RWPE1 (cell line): ENCODE data around the gene MCF2L.

ENCODE experiments used
- CTCF ChIA-PET: fragments of 350-600 bp; sonication (Branson Sonifier 250); formaldehyde crosslinking; extraction: SDS; loops from one replicate; lab custom pipeline; 2021; lab: Yijun Ruan, JAX
- POLR2A ChIA-PET: fragments of 400-600 bp; formaldehyde crosslinking; extraction: SDS; loops from one replicate; lab custom pipeline; 2020; ENCODE audit warnings: antibody characterized with exemption; ENCODE audit not compliant: low non-redundant PET; lab: Yijun Ruan, JAX
- DNase-seq: peaks from one replicate; pipeline ENCODE4 v3.0.0; 2012; ENCODE audit warnings: low spot score
- H3K27ac ChIP-seq: fragments of 450-650 bp; 2 replicates; pipeline ENCODE4 v1.5.1; 2017
- TF ChIP-seq, protein P1 (sequence below): fragments of 450-650 bp; conservative IDR thresholded peaks from 2 replicates; pipeline ENCODE4 v1.5.1; 2017; ENCODE audit warnings: low read depth, mild to moderate bottlenecking

MCF2L gene

DNA sequence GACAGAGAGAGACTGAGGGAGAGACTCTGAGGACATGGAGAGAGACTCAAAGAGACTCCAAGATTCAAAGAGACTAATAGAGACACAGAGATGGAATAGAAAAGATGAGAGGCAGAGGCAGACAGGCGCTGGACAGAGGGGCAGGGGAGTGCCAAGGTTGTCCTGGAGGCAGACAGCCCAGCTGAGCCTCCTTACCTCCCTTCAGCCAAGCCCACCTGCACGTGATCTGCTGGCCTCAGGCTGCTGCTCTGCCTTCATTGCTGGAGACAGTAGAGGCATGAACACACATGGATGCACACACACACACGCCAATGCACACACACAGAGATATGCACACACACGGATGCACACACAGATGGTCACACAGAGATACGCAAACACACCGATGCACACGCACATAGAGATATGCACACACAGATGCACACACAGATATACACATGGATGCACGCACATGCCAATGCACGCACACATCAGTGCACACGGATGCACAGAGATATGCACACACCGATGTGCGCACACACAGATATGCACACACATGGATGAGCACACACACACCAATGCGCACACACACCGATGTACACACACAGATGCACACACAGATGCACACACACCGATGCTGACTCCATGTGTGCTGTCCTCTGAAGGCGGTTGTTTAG lies 150.3 kb downstream of the MCF2L start:
- ChIA-PET POLR2A (no interaction called here), CTCF (interaction anchor here (0.7 kb wide), 1 partner anchor 83 kb away, joined by 3 read pairs; no protein-coding TSS in a partner anchor)
- no peak for DNase-seq
- H3K27ac ChIP-seq: no peak overlapping the region
- TF ChIP-seq, protein P1, sequence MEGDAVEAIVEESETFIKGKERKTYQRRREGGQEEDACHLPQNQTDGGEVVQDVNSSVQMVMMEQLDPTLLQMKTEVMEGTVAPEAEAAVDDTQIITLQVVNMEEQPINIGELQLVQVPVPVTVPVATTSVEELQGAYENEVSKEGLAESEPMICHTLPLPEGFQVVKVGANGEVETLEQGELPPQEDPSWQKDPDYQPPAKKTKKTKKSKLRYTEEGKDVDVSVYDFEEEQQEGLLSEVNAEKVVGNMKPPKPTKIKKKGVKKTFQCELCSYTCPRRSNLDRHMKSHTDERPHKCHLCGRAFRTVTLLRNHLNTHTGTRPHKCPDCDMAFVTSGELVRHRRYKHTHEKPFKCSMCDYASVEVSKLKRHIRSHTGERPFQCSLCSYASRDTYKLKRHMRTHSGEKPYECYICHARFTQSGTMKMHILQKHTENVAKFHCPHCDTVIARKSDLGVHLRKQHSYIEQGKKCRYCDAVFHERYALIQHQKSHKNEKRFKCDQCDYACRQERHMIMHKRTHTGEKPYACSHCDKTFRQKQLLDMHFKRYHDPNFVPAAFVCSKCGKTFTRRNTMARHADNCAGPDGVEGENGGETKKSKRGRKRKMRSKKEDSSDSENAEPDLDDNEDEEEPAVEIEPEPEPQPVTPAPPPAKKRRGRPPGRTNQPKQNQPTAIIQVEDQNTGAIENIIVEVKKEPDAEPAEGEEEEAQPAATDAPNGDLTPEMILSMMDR: no peak

GRCh38 chr13:113119822-113120189 lies 150.8 kb downstream of the MCF2L start:
- no peak overlapping the region for H3K27ac ChIP-seq
- ChIA-PET POLR2A (no interaction called here), CTCF (interaction anchor here (0.7 kb wide), 1 partner anchor 83 kb away, joined by 3 read pairs; no protein-coding TSS in a partner anchor)
- TF ChIP-seq, protein P1: no peak
- no peak for DNase-seq

DNA sequence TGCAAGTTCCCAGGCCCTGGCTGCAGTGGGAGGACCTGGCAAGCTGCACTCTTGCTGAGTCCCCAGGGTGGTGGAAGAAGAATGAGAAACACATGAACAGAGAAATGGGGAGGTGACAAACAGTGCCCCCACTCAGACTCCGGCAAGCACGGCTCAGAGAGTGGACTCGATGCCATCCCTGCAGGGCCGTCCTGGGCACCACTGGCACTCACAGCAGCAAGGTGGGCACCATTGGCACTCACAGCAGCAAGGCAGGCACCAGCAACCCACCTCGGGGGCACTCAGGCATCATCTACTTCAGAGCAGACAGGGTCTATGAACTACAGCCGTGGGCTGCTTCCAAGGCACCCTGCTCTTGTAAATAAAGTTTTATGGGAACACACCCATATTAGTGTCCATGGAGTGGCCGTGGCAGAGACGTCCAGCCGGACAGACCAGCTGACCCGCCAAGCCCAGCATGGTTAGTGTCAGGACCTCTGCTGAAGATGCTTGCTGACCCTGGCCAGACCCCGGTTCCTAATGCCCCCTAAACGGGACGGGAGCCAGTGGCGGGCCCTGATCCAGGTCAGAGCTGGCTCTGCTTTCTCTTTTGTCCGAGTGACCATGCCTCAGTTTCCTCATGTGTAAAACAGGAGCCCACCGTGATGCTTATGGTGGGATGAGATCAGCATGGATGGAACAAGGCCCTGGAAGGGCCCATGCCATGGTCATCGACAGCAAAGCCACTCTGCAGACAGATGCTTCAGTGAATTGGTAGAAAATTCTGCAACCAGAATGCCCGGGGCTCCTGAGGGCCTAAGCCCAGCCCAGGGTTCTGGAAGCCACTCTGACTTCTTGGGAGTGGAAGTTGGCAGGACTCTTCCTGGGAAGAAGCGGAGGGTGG lies 151.5 kb downstream of the MCF2L start:
- no peak for DNase-seq
- ChIA-PET CTCF (no interaction called here), POLR2A (no interaction called here)
- H3K27ac ChIP-seq: no peak overlapping the region
- TF ChIP-seq, protein P1: no peak

DNA sequence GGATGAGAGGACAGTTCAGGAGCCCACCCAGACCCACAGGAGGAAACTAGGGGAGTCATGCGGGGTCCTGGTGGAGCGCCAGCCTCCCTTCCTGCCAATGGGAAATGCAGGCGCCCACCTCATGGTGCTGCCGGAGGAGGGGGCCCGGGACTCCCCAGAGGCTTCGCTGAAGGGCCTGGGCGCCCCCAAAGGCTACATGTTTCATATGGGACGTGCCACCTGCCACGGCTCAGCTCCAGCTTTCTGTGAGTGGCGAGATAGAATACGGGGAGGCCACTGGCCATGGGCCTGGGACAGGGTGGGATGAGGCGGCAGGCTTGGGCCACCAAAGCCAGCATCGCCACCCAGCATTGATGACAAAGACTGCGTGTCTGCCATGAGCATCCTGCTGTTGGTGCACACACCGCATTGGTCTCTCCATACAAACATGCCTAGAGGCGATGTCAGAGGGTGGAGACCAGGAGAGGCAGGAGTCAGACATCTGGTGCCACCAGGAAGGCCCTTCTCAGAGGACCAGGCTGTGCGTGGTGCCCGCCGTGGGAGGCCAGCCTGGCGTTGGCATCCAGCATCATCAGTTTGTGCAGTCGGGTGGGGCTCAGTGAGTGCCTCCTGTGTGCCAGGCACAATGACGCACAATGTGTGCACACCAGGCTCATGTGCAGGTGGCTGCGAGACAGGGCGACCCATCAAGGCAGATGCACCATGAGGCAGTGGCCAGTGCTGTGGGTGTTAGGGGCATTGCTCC lies 152.3 kb downstream of the MCF2L start:
- DNase-seq: no peak
- CTCF ChIA-PET: no interaction called here
- H3K27ac ChIP-seq: no peak overlapping the region
- POLR2A ChIA-PET: no interaction called here
- TF ChIP-seq, protein P1: no peak

DNA sequence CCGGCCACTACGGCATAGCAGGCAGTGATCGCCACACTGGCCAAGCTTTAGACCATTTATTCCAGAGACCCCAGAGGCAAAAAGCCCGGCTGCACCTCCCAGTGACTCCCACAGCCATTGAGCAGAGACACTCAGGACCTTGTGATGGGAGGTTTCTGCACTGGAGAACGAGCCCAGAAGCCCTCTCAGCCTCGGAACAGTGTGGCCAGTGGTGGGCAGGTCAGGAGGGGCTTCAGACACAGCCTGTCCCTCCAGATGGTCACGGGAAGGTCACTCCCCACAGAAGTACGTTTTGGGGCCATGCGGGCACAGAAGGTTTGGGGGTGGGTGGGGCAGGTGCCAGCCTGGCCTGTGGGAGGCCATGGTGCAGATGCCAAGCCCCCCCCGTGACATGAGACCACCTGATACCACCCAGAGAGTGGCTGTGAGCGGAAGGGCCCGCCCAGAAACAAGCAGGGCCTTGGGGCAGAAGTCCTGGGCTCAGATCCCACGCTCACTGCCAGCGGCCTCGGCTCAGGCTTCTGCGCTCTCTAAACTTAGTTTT lies 153.0 kb downstream of the MCF2L start:
- no peak for DNase-seq
- TF ChIP-seq, protein P1: no peak
- ChIA-PET CTCF (interaction anchor here (0.6 kb wide), 1 partner anchor 85 kb away, joined by 3 read pairs; no protein-coding TSS in a partner anchor), POLR2A (no interaction called here)
- H3K27ac ChIP-seq: no peak overlapping the region
